HG03159 (cell line): Measurements from ENCODE around the gene SYT7.
A peak's percentile ranks its signal among the peaks of the same experiment; 100 is the strongest.
"Not testable (repeated sequence)": the region's sequence is repeated elsewhere in the genome, so short reads cannot be mapped to it uniquely, and the experiment has no call there.

Experiments used
- ATAC-seq: cut with Tn5 transposase; IDR thresholded peaks from one replicate; pipeline ENCODE4 v1.9.1; 2021; ENCODE audit warnings: mild to moderate bottlenecking, moderate library complexity; ENCODE audit not compliant: unreplicated experiment

Gene SYT7

DNA sequence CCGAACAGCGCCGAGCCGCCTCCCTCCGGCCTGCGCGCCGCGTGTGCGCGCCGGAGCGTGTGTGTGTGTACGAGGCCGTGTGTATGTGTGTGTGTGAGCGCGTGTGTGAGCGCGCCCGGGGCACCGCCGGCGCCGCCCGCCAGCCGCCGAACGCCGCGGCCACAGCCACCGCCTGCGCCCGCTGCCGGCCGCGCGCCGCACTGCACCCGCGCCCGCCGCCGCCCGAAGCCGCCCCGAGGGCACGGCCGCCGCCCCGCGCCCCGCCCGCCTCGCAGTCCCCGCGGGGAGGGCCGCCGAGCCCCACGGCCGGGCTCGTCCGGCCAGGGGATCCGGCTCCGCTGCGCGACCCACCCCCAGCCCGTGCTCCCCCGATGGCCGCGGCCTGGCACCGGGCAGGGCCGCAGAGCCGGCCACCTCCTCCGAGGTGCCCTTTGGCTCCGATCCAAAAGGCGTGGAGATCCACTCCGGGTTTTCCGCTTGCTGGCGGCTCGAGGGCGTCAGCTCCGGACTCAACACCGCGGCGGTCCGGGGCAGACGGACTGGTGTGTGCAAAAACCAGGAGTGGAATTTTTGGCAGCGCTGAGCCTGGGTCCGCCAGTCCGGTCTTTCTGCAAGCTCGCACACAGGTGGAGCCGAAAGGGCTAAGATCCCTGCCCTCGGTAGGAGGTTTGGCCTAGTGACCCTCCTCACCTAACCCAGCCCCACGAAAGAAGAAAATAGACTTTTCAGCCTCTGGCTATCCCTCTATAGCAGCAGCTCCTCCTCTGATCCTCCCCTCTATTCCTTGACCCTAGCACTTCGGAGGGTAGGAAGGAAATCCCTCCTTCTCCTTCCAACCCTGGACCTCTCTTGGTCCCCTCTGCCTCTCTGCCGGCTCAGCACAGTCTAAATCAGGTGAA lies at the start of gene SYT7:
Gene SYT7 (minus strand): TSS at position 47 of the 899 bp plus-strand sequence. CDS start 256 bp downstream, outside the sequence.
- peak; percentile 89 for ATAC-seq

DNA sequence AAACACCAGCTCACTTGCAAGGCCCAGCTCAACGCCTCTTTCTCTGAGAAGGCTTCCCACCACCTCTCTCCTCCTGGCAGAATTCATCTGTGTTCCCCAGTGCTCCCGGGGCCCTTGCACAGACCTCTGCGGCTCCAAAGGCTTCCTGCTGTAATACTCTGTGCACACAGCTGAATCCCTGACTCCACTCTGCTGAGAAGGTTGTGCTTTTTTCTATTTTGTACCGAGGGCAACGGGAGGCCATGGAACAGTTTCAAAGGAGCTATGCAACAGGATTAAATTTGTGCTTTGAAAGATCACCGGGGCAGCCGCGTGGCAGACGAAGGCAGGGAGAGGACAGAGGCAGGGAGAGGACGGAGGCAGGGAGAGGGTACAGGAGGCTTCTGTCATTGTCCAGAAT lies 49.2 kb upstream of the SYT7 start:
- ATAC-seq, result no peak

DNA sequence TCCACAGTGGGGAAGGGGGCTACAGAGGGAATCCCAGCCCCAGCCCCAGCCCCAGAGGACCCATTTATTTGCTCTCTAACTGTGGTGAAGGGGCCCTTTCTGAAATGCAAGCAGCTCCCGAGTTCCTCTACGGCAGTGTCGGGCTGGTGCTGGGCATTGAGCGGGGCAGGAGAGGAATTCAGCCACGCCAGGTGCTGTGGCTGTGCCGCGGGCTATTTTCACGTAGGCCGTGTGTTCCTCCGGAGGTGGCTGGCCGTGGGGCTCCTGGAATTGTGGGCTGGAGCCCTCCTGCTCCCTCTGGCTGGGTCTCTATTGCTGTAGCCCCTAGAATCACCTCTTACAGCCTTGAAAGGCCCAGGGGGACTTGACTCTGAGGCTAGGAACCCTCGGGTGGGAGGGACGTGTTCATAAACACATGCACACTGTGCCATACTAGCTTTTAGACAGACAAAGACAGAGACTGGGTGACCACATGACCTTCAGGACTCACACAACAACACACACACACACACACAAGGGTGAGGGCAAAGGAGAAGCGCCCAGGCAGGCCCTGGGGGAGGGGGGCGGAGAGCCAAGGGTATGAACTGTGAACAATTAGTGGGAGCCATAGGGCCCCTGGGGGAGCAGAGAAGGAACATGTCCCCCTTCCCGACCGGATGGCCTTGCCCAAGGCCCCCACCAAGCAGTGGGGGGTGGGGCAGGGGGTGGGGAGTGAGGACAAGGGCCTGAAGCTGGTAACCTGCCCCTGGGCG lies 48.4 kb upstream of the SYT7 start:
- ATAC-seq, result no peak

DNA sequence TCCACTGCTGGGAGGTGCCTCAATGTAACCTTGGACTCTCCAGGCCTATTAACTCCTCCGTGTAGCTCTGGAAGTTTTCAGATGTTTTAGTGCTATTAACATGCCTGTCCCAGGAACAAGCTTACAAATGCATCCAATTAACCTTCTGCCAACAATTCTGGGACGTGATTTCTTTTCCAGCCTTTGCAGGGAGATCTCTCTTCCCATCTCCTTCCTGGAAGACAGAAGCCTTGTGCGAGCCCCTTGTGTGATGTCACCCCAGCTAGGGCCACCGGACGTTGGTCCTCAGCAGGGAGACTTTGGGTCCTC lies 47.7 kb upstream of the SYT7 start:
- ATAC-seq, result no peak

DNA sequence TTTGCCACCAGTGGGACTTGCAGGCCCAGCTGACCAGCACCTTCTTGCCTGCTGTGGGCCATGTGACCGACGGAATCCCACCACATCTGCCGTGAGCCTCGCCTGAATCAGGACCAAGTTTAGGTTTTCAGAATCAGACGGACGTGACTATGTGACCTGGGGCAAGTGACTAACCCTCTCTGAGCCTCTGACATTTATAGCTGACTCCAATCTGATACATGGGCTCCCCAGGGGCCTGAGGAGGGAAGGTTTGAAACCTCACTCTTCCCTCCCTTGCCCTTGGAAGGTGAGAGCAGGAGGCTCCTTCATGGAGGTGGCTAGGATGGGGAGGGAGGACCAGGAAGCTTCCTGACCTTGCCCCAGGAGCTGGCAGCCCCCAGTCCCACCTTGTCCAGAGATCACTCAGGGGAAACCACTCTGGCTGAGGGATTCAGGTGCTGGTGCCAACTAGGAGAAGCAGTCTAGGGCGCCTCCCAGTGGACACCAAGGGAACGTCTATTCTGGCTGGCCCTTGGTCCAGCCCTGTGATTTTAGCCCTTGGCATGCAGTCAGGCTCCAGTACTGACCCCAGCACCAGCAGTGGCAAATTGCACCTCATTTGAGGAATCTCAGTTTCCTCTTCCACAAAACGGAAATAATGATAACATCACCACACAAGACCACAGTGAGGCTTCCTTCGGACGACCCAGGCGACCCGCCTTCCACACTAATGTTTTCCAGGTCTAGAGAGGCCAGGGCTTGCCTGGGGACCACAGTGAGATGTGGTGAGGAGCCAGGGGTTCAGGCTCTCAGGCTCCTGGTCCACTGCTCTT lies 47.2 kb upstream of the SYT7 start:
- no peak for ATAC-seq

DNA sequence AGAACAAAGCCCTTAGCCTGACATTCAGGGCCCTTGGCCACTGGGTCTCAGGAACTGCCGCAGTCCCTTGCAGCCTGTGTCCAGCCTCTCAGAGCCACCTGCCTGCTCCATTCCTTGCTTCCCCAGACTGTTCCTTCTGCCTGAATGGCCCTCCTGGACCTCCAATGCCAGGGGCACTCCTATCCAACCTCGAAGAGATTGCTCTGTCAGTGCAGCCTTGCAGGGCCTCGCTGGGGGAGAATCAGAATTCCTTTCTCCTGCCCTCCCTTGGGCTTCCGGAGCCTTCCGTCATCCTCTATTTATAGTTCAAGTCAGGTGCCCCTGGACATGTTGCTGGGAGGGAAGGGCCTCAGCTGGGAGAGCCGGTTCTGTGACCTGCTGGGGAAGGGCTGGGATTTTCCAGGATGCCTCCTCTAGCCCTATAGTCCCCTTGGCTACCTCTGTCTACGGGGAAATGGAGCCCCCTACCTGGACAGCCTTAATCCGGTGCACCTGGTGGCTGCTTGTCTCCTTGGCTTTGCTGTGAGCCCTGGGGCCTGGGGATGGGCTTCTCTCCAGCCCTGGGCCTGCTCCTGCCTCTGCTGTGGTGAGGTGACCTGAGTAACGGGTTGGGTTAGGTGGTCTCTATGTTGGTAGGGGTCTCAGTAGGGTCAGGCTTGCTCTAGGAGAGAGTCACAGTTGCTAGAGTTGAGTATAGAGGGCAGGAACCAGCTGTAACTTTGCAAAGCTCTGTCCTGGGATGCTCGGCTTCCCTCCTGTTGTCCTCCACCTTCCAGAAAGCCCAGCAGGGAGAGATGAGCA lies 45.9 kb upstream of the SYT7 start:
- no peak for ATAC-seq

- no peak for ATAC-seq
These were observed 44.6 kb upstream of the SYT7 start for GRCh38 chr11:61625525-61625924.

GRCh38 chr11:61621917-61622585 lies 41.2 kb upstream of the SYT7 start:
- no peak for ATAC-seq

GRCh38 chr11:61619471-61620226 lies 38.8 kb upstream of the SYT7 start:
- no peak for ATAC-seq

DNA sequence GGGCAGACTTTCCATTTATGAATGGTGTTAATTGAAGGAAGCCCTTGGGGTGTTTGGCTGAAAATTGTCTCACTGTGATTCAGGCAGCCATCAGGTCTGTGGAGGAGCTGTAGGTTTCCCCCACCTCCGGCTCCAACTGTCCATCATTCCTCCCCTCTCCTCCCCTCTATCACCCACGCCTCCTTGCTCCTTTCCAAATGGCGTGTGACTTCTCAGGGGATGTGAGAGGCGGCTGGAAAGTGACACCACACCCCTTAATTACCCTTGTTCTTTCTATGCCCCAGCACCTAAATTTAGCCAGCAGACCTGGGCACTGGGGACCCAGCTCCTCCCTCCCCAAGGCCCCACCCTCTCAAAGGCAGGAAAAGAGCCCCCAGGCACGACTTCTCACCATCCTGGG lies 38.1 kb upstream of the SYT7 start:
- no peak for ATAC-seq

DNA sequence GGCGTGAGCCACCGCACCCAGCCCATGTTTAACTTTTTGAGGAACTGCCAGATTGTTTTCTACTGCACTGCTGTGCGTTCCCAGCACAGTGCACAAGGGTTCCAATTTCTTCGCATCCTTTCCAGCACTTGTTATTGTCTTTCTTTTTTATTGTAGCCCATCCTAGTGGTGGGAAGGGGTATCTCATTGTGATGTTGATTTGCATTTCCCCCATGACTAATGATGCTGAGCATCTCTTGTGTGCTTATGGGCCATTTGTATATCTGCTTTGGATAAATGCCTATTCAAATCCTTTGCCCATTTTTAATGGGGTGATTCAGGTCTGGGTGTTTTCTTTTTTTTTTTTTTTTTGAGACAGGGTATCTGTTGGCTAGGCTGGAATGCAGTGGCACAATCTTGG lies 36.6 kb upstream of the SYT7 start:
- ATAC-seq, result no peak

DNA sequence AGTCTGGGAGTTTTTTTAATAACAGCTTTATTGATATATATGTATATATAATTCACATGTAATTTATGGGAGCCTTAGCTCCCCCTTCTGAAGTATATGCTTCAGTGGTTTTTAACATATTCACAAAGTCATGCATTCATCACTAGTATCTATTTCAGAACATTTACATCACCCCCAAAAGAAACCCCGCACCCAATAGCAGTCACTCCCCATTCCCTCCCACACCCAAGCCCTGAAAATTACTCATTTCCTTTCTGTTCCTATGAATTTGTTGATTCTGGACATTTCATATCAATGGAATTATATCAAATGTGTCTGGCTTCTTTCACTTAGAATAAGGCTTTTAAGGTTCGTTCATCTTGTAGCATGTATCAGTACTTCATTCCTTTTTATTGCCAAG lies 35.6 kb upstream of the SYT7 start:
- no peak for ATAC-seq

DNA sequence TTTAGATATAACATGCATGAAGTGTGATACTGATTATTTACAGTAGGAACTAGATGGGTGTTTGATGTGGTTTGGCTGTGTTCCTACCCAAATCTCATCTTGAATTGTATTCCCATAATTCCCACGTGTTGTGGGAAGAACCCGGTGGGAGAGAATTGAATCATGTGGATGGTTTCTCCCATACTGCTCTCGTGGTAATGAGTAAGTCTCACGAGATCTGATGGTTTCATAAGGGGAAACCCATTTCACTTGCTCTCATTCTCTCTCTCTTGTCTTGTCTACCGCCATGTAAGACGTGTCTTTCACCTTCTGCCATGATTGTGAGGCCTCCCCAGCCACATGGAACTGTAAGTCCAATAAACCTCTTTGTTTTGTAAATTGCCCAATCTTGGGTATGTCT lies 33.9 kb upstream of the SYT7 start:
- not testable (repeated sequence) for ATAC-seq

- ATAC-seq, result no peak
These were observed 33.0 kb upstream of the SYT7 start for GRCh38 chr11:61613870-61614269.

- no peak for ATAC-seq
These were observed 32.2 kb upstream of the SYT7 start for GRCh38 chr11:61613051-61613450.

DNA sequence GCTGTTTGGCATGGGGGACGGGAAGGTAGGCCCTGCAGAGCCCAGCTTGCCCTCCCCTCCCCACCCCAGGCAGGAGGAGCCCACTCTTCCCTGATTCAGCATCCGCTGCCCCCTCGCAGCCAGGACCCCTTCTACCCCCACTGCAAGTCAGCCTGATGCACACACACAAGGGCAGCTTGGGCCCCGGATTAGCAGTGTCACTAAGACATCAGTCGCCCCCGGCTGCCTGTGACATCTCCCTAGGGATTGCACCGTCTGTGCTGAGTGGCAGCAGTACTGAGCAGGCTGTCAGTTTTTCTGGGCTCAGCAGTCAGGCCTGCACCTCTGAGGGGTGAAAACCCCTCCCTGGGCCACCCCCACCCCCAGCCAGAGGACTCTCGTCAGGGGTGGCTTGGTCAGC lies 30.4 kb upstream of the SYT7 start:
- no peak for ATAC-seq

DNA sequence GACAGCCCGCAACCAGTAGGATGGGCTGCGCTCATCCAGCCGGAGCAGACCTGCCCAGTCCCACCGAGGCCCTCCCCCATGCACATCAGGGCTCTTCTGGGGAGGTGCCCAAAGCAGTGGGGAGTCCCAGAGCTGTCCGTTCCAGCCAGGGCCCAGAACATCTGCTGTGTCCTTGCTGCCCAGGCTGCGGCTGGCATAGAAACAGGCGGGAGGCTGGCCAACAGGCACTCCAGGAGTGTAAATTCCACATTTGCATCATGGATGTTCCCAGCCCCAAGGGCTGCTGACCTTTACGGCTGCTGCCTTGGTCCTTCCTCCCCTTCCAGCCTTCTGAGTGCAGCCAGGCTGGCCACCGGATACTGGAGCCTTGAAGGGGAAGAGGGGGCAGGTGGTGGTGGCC lies 30.0 kb upstream of the SYT7 start:
- no peak for ATAC-seq

DNA sequence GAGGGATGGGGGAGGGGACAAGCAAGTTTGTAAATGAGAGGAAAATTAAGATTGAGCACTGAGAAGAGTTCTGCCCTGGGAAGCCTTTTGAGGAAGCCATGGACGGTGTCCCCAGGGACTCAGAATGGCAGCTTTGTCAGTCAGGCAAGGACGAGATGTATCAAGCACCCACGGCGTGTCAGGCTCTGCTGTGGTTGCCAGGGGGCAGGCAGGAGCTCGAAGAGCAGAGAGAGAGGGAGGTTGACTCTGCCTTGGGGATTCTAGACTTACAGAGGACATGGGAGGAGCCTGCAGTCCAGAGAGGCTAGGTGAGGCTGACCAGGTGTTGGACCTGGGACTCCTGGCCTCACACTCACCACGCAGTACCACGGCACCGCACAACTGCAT lies 29.1 kb upstream of the SYT7 start:
- ATAC-seq, result no peak
